Mesendoderm (in vitro differentiated cells): Measurements from ENCODE around the gene SERHL2.

Source experiments
- DNase-seq: peaks from one replicate; pipeline ENCODE4 v3.0.0; 2013
- H2AK5ac ChIP-seq: 2 replicates; pipeline ENCODE4 v1.6.1; 2013; ENCODE audit warnings: low read length, inconsistent platforms
- H2BK120ac ChIP-seq: 2 replicates; pipeline ENCODE4 v1.6.1; 2013; ENCODE audit warnings: low read depth, mild to moderate bottlenecking, low read length, moderate library complexity, mixed read lengths
- H2BK15ac ChIP-seq: replicated peaks from 2 replicates; pipeline ENCODE4 v1.6.1; 2013; ENCODE audit warnings: low read depth, mild to moderate bottlenecking, moderate library complexity
- H2BK5ac ChIP-seq: 2 replicates; pipeline ENCODE4 v1.6.1; 2013; ENCODE audit warnings: low read length, inconsistent platforms
- H3K18ac ChIP-seq: 2 replicates; pipeline ENCODE4 v1.6.1; 2013; ENCODE audit warnings: mild to moderate bottlenecking, low read length, mixed read lengths
- H3K23ac ChIP-seq: one replicate; pipeline ENCODE4 v1.6.1; 2013; ENCODE audit warnings: low read length
- H3K27ac ChIP-seq: 2 replicates; pipeline ENCODE4 v1.5.1; 2013; ENCODE audit warnings: low read depth, mild to moderate bottlenecking, inconsistent platforms, low read length, moderate library complexity
- H3K27me3 ChIP-seq: 2 replicates; pipeline ENCODE4 v1.6.1; 2013; ENCODE audit warnings: low read length, control low read depth, mild to moderate bottlenecking, inconsistent platforms; ENCODE audit not compliant: insufficient read depth, poor library complexity
- H3K36me3 ChIP-seq: 2 replicates; pipeline ENCODE4 v1.6.1; 2013; ENCODE audit warnings: low read length, inconsistent platforms; ENCODE audit not compliant: control insufficient read depth, insufficient read depth
- H3K4ac ChIP-seq: one replicate; pipeline ENCODE4 v1.6.1; 2013; ENCODE audit warnings: low read depth, mild to moderate bottlenecking, low read length, moderate library complexity
- H3K4me1 ChIP-seq: 2 replicates; pipeline ENCODE4 v1.6.1; 2013; ENCODE audit warnings: low read depth, low read length, inconsistent platforms; ENCODE audit not compliant: control insufficient read depth
- H3K4me2 ChIP-seq: 2 replicates; pipeline ENCODE4 v1.6.1; 2013; ENCODE audit warnings: low read length
- H3K4me3 ChIP-seq: 2 replicates; pipeline ENCODE4 v1.5.1; 2013; ENCODE audit warnings: mild to moderate bottlenecking, low read length
- H3K56ac ChIP-seq: one replicate; pipeline ENCODE4 v1.6.1; 2013; ENCODE audit warnings: low read length
- H3K79me1 ChIP-seq: 2 replicates; pipeline ENCODE4 v1.6.1; 2013; ENCODE audit warnings: low read length, inconsistent platforms
- H3K79me2 ChIP-seq: 2 replicates; pipeline ENCODE4 v1.6.1; 2013; ENCODE audit warnings: mild to moderate bottlenecking, low read length; ENCODE audit not compliant: control insufficient read depth, insufficient read depth
- H3K9ac ChIP-seq: 2 replicates; pipeline ENCODE4 v1.6.1; 2013; ENCODE audit warnings: low read length, inconsistent platforms
- H4K5ac ChIP-seq: one replicate; pipeline ENCODE4 v1.6.1; 2013; ENCODE audit warnings: low read length
- H4K8ac ChIP-seq: one replicate; pipeline ENCODE4 v1.6.1; 2013; ENCODE audit warnings: low read depth, mild to moderate bottlenecking, control low read depth, low read length, moderate library complexity
- WGBS: extraction: QIAGEN DNeasy Blood & Tissue Kit; methylation state at CpG from one replicate; pipeline ENCODE4 v1.1.7; 2013; ENCODE audit warnings: low lambda C conversion rate, missing lambda C conversion rate; ENCODE audit not compliant: insufficient coverage; ENCODE audit errors: extremely low coverage; 5-methylcytosine and 5-hydroxymethylcytosine counted together

SERHL2 gene

GRCh38 chr22:42611051-42611450 lies 57.3 kb downstream of the SERHL2 start:
- Histone ChIP-seq H3K27me3 (no peaks in the 10 kb centered on the region), H3K56ac (no peak overlapping the region), H3K4ac (no peak overlapping the region), H3K23ac (peak overlapping the region; percentile 53), H3K4me2 (no peak overlapping the region), H2BK15ac (no peak overlapping the region), H3K4me1 (no peaks in the 10 kb centered on the region), H3K4me3 (no peak overlapping the region), H2BK120ac (no peak overlapping the region), H2AK5ac (no peak overlapping the region), H3K18ac (no peak overlapping the region), H3K79me2 (peaks cover 66% of the 10 kb centered on the region), H4K5ac (no peak overlapping the region), H3K36me3 (peaks cover 2% of the 10 kb centered on the region), H3K79me1 (peaks cover 16% of the 10 kb centered on the region), H4K8ac (no peak overlapping the region), H3K9ac (peak overlapping the region; percentile 25), H3K27ac (no peak overlapping the region), H2BK5ac (no peak overlapping the region)
- no CpG with 5 or more reads among the region's 1 CpG for WGBS
- no peak for DNase-seq

DNA sequence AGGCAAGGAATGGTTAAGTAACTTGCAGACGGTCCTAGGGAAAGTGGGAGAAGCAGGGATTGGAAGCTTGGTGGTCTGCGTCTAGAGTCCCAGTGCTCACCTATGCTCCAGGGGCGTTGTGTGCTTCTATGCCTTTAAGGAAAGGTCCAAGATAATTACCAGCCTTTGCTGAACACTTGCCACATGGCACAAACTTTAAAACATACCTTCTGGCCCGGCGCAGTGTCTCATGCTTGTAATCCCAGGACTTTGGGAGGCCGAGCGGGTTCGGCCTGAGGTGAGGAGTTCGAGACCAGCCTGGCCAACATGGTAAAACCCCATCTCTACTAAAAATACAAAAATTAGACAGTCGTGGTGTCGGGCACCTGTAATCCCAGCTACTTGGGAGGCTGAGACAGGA lies 58.6 kb downstream of the SERHL2 start:
- Histone ChIP-seq H3K23ac (no peak overlapping the region), H2BK120ac (no peak overlapping the region), H3K27me3 (no peaks in the 10 kb centered on the region), H4K8ac (no peak overlapping the region), H3K4me3 (no peak overlapping the region), H3K56ac (no peak overlapping the region), H3K27ac (no peak overlapping the region), H2BK15ac (no peak overlapping the region), H4K5ac (no peak overlapping the region), H3K4me1 (no peaks in the 10 kb centered on the region), H3K18ac (no peak overlapping the region), H3K9ac (no peak overlapping the region), H3K79me2 (peaks cover 57% of the 10 kb centered on the region), H3K36me3 (peaks cover 2% of the 10 kb centered on the region), H3K79me1 (peaks cover 11% of the 10 kb centered on the region), H2BK5ac (no peak overlapping the region), H2AK5ac (no peak overlapping the region), H3K4me2 (no peak overlapping the region), H3K4ac (no peak overlapping the region)
- no peak for DNase-seq
- WGBS = no CpG with 5 or more reads among the region's 11 CpGs

DNA sequence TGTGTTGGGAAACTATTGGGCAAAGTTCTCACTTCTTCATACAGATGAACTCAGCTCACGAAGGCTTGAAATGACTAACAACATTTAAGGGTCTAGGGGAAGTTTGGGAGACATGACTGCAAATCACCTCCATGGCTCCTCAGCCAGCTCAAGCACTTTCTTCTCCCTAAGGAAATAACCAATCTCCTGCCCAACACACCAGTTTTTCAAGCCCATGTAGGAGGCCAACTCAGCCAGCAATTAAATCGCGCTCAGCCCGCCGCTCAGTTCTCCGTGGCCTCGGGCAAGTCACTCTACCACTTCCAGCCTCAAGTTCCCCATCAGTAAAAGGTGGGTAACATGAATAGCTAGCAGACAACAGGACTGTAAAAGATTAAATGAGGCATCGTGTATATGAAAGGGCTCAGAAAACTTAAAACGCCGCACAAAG lies 60.1 kb downstream of the SERHL2 start:
- peak overlapping the region; percentile 7 for H2BK5ac ChIP-seq
- peak overlapping the region; percentile 56 for H2BK120ac ChIP-seq
- H3K4me3 ChIP-seq = peak overlapping the region; percentile 67
- peak overlapping the region; percentile 88 for H3K4me2 ChIP-seq
- peak overlapping the region; percentile 95 for H3K23ac ChIP-seq
- H4K5ac ChIP-seq = no peak overlapping the region
- peaks cover 50% of the 10 kb centered on the region for H3K79me2 ChIP-seq
- H3K9ac ChIP-seq = peak overlapping the region; percentile 100
- H3K56ac ChIP-seq = peak overlapping the region; percentile 97
- peak overlapping the region; percentile 51 for H2AK5ac ChIP-seq
- no peaks in the 10 kb centered on the region for H3K4me1 ChIP-seq
- peak overlapping the region; percentile 18 for H3K18ac ChIP-seq
- no peaks in the 10 kb centered on the region for H3K27me3 ChIP-seq
- H4K8ac ChIP-seq = peak overlapping the region; percentile 58
- H3K79me1 ChIP-seq = peaks cover 7% of the 10 kb centered on the region
- peak overlapping the region; percentile 98 for H3K4ac ChIP-seq
- no CpG with 5 or more reads among the region's 10 CpGs for WGBS
- no peak overlapping the region for H2BK15ac ChIP-seq
- peaks cover 2% of the 10 kb centered on the region for H3K36me3 ChIP-seq
- H3K27ac ChIP-seq = peak overlapping the region; percentile 91
- peak; percentile 61 for DNase-seq

DNA sequence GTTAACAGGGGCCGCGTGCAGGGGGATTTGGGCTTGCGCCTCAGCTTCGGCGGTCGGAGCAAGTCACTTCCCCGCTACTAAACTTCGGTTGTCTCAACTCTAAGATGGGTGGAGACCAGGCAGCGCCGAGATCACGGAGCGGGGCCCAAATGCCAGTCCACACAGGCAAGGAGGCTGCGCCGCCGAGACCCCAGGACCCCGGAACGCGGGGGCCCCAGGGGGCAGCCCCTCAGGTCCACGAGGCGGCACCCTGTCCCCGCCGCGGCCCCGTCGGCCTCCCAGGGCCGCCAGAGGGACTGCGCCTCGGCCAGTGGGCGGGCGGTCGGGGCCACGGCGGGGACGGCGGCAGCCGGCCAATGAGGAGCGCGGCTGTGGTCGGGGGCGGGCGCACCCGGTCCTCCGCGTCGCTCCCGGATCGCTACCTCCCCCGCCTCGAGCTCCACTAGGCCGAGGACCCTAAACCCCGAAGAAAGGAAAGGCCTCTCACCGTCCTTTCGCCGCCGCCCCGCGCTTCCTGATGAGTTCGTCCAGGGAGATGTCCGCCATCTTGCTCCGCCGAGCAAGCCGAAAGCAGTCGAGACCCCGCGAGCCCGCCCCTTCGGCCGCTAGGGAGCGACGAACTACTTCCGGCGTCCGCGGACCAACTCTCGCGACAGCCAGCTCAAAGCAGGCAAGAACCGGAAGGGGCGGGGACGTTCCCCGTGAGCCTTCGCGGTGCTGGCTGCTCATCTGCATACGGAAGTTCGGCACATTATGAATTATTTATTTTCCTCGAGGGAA lies 60.7 kb downstream of the SERHL2 start, which contains the start of gene POLDIP3:
Gene POLDIP3, minus strand, starts transcription at position 572 of the 780 bp plus-strand sequence. Its CDS starts 26 bp downstream, at position 546.
- H3K4me2 ChIP-seq = peak within 1 kb of the TSS; percentile 88
- peak within 1 kb of the TSS; percentile 58 for H4K8ac ChIP-seq
- H3K56ac ChIP-seq = peak within 1 kb of the TSS; percentile 97
- peak within 1 kb of the TSS; percentile 91 for H3K27ac ChIP-seq
- H2BK120ac ChIP-seq = peak within 1 kb of the TSS; percentile 56
- no peak within 1 kb of the TSS for H2BK15ac ChIP-seq
- peak within 1 kb of the TSS; percentile 100 for H3K9ac ChIP-seq
- H3K79me1 ChIP-seq = peaks cover 7% of the 10 kb centered on the region
- H3K79me2 ChIP-seq = peaks cover 45% of the 10 kb centered on the region
- no peak within 1 kb of the TSS for H4K5ac ChIP-seq
- H3K23ac ChIP-seq = peak within 1 kb of the TSS; percentile 95
- peak within 1 kb of the TSS; percentile 18 for H3K18ac ChIP-seq
- peak within 1 kb of the TSS; percentile 51 for H2BK5ac ChIP-seq
- no peaks in the 10 kb centered on the region for H3K27me3 ChIP-seq
- H3K4me3 ChIP-seq = peak within 1 kb of the TSS; percentile 67
- H3K4me1 ChIP-seq = no peaks in the 10 kb centered on the region
- DNase-seq = peak; percentile 99
- peak within 1 kb of the TSS; percentile 98 for H3K4ac ChIP-seq
- peaks cover 2% of the 10 kb centered on the region for H3K36me3 ChIP-seq
- H2AK5ac ChIP-seq = peak within 1 kb of the TSS; percentile 51
- WGBS = no CpG with 5 or more reads among the region's 85 CpGs

DNA sequence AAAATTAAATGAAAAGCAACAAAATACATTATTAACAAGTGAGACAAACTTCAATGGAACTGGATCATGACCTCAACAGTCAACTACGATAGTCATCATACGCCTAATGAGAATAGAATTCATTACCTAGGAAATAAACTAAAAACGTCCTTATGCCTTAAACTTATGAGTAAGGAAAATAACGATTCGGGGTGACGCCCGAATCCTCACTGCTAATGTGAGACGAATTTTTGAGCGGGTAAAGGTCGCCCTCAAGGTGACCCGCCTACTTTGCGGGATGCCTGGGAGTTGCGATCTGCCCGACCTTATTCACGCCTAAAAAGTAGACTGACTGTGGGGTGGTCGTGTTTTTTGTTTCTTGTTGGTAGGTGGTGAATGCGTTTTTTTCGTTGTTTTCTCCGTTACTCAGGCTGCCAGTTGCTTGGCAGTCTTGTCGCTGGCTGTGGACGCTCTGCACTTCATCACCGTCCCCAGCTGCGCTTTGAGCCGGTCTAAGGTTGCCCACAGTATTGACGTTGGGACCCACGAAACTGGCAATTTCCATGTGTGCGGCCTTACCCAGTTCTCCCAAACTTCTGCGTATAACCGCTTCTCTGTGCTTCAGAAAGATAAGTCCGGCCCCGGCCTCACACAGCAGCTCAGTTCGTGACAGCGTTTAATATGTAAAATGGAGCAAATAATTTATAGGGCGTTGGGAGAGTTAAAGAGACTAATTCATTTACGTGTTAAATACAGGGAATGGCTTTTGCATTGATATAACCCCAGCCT lies 61.5 kb downstream of the SERHL2 start:
- Histone ChIP-seq H3K56ac (no peak overlapping the region), H3K79me2 (peaks cover 40% of the 10 kb centered on the region), H3K4ac (no peak overlapping the region), H3K79me1 (peaks cover 6% of the 10 kb centered on the region), H3K18ac (no peak overlapping the region), H3K9ac (peak overlapping the region; percentile 17), H4K8ac (no peak overlapping the region), H3K4me3 (no peak overlapping the region), H3K36me3 (peaks cover under 1% of the 10 kb centered on the region), H2AK5ac (no peak overlapping the region), H4K5ac (no peak overlapping the region), H2BK120ac (no peak overlapping the region), H3K27ac (no peak overlapping the region), H2BK5ac (peak overlapping the region; percentile 7), H3K27me3 (no peaks in the 10 kb centered on the region), H3K4me2 (no peak overlapping the region), H3K4me1 (no peaks in the 10 kb centered on the region), H2BK15ac (no peak overlapping the region), H3K23ac (no peak overlapping the region)
- no CpG with 5 or more reads among the region's 35 CpGs for WGBS
- peak; percentile 100 for DNase-seq
